ENCODE results near the gene GSTO1. TPM values are rescaled to one million over a fixed set of nuclear protein-coding genes. Genes with fewer than 3 reads are reported as not detected.

GSTO1 gene
- polyA plus RNA-seq, 1 donor (not counting 4 experiments of a cell fraction or from before 2014, with no cell fraction given) = 338 TPM

DNA sequence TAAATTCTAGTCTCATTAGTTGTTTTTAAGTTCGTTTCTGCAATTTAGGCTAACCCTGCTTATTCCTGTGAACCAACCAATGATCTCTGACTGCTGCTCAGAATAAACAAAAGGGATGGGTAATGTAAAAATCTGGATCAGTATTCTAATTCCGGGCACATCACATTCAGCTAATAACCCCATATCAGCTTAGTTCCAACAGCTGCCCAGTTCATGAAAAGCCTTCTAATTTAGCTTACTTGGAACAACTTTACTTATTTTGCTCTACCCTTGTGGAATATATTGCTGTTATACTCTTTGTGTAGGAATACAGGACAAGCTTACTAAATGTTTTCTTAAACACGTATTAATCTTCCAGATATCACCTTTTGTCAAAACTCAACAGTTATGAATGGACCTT lies 18.9 kb upstream of the GSTO1 start:
- no peaks in the 10 kb centered on the region for H3K9me1 ChIP-seq (ENCODE audit: control insufficient read depth, extremely low read depth, insufficient read depth, low read length)
- H3K79me2 ChIP-seq (ENCODE audit: control insufficient read depth, insufficient read depth, low read length) = no peaks in the 10 kb centered on the region
- TF ChIP-seq EZH2 (IDR thresholded peaks at IDR 0.05; ENCODE audit: low read length) = no peak
- TF ChIP-seq, protein P1, sequence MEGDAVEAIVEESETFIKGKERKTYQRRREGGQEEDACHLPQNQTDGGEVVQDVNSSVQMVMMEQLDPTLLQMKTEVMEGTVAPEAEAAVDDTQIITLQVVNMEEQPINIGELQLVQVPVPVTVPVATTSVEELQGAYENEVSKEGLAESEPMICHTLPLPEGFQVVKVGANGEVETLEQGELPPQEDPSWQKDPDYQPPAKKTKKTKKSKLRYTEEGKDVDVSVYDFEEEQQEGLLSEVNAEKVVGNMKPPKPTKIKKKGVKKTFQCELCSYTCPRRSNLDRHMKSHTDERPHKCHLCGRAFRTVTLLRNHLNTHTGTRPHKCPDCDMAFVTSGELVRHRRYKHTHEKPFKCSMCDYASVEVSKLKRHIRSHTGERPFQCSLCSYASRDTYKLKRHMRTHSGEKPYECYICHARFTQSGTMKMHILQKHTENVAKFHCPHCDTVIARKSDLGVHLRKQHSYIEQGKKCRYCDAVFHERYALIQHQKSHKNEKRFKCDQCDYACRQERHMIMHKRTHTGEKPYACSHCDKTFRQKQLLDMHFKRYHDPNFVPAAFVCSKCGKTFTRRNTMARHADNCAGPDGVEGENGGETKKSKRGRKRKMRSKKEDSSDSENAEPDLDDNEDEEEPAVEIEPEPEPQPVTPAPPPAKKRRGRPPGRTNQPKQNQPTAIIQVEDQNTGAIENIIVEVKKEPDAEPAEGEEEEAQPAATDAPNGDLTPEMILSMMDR (optimal IDR thresholded peaks at IDR 0.05 in 1 of 3, IDR thresholded peaks at IDR 0.05 in 1 of 3, conservative IDR thresholded peaks at IDR 0.05 in 1 of 3; ENCODE audit: extremely low read depth in 1 of 3, insufficient read depth in 2 of 3, low read length in 3 of 3) = no peak
- H2AFZ ChIP-seq (ENCODE audit: control insufficient read depth, low read length) = no peak overlapping the region
- no peaks in the 10 kb centered on the region for H3K4me1 ChIP-seq (ENCODE audit: control insufficient read depth, extremely low read depth, insufficient read depth, low read length)
- no peaks in the 10 kb centered on the region for H3K36me3 ChIP-seq (ENCODE audit: control insufficient read depth in 2 of 2, extremely low read depth in 1 of 2, insufficient read depth in 2 of 2, low read length in 2 of 2)
- H3K9me3 ChIP-seq (ENCODE audit: control insufficient read depth, low read depth, low read length) = no peaks in the 10 kb centered on the region
- H3K4me2 ChIP-seq (ENCODE audit: control insufficient read depth, extremely low read depth, insufficient read depth, low read depth, low read length) = no peak overlapping the region
- H3K9ac ChIP-seq (ENCODE audit: control insufficient read depth, extremely low read depth, insufficient read depth, low read length) = no peak overlapping the region
- H4K20me1 ChIP-seq (ENCODE audit: control insufficient read depth, extremely low read depth, insufficient read depth, low read length) = no peaks in the 10 kb centered on the region
- H3K27ac ChIP-seq (ENCODE audit: control insufficient read depth, insufficient read depth, low read length) = no peak overlapping the region
- DNase-seq (ENCODE audit: low read depth, low spot score) (no peak), FAIRE-seq (no peak)
- no peaks in the 10 kb centered on the region for H3K27me3 ChIP-seq (ENCODE audit: control insufficient read depth, extremely low read depth, insufficient read depth, low read length)
- dilution Hi-C loops (cut with MboI; ENCODE audit: extremely low pct_ligation_motif_present, low sequenced_read_pairs) = no loop called here
- H3K4me3 ChIP-seq (ENCODE audit: control insufficient read depth in 2 of 3, extremely low read depth in 1 of 3, insufficient read depth in 2 of 3, low read depth in 1 of 3, low read length in 3 of 3) = no peak overlapping the region

DNA sequence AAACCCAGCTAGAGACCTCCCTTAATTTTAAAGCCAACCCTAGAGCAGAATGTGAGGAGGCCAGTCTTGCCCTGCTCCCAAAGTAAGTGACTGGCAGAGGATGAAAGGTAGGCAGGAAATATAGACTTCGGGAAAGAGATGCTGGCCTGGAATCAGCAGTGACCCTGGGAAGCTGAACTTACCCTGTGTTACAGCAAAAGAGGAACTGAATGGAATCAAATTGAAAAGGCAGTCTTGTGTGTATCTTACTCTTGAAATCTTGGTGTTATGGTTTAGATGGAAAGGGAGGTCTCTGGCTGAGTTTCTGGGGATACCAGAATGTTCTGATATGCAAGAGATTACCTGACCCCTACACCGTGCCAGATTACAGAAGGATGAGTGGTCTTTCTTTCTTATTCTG lies 14.6 kb upstream of the GSTO1 start:
- Histone ChIP-seq H3K9me3 (ENCODE audit: control insufficient read depth, low read depth, low read length) (no peaks in the 10 kb centered on the region), H3K79me2 (ENCODE audit: control insufficient read depth, insufficient read depth, low read length) (no peaks in the 10 kb centered on the region), H3K4me3 (ENCODE audit: control insufficient read depth in 2 of 3, extremely low read depth in 1 of 3, insufficient read depth in 2 of 3, low read depth in 1 of 3, low read length in 3 of 3) (no peak overlapping the region), H3K27me3 (ENCODE audit: control insufficient read depth, extremely low read depth, insufficient read depth, low read length) (no peaks in the 10 kb centered on the region), H4K20me1 (ENCODE audit: control insufficient read depth, extremely low read depth, insufficient read depth, low read length) (no peaks in the 10 kb centered on the region), H3K9ac (ENCODE audit: control insufficient read depth, extremely low read depth, insufficient read depth, low read length) (no peak overlapping the region), H2AFZ (ENCODE audit: control insufficient read depth, low read length) (no peak overlapping the region), H3K36me3 (ENCODE audit: control insufficient read depth in 2 of 2, extremely low read depth in 1 of 2, insufficient read depth in 2 of 2, low read length in 2 of 2) (no peaks in the 10 kb centered on the region), H3K27ac (ENCODE audit: control insufficient read depth, insufficient read depth, low read length) (no peak overlapping the region), H3K9me1 (ENCODE audit: control insufficient read depth, extremely low read depth, insufficient read depth, low read length) (no peaks in the 10 kb centered on the region), H3K4me1 (ENCODE audit: control insufficient read depth, extremely low read depth, insufficient read depth, low read length) (no peaks in the 10 kb centered on the region), H3K4me2 (ENCODE audit: control insufficient read depth, extremely low read depth, insufficient read depth, low read depth, low read length) (no peak overlapping the region)
- TF ChIP-seq, protein P1 (optimal IDR thresholded peaks at IDR 0.05 in 1 of 3, IDR thresholded peaks at IDR 0.05 in 1 of 3, conservative IDR thresholded peaks at IDR 0.05 in 1 of 3; ENCODE audit: extremely low read depth in 1 of 3, insufficient read depth in 2 of 3, low read length in 3 of 3) = no peak
- TF ChIP-seq EZH2 (IDR thresholded peaks at IDR 0.05; ENCODE audit: low read length) = no peak
- dilution Hi-C loops (cut with MboI; ENCODE audit: extremely low pct_ligation_motif_present, low sequenced_read_pairs) = no loop called here
- FAIRE-seq (no peak), DNase-seq (ENCODE audit: low read depth, low spot score) (no peak)
